Lung microvascular endothelial cell (primary cell): ENCODE measurements around the gene ZNF235. TPM values are rescaled to one million over a fixed set of nuclear protein-coding genes. Genes with fewer than 3 reads are reported as not detected.
"Not testable (repeated sequence)": the region's sequence is repeated elsewhere in the genome, so short reads cannot be mapped to it uniquely, and the experiment has no call there.

Experiments used
- DNase-seq, 2 donors: peaks; one replicate each; pipeline versions ENCODE4 v3.0.0 to v3.0.0-alpha.2; 2010; ENCODE audit warnings: low read depth in 2 of 2
- total RNA-seq: library from RNA; depleted of rRNA; stranded (reverse); fragments of >200 nt; gene quantifications from 2 replicates; pipeline ENCODE4 v1.2.1, GENCODE V29; 2014

ZNF235 gene
- total RNA-seq, 1 donor from 2014 or later: 7.5 TPM

DNA sequence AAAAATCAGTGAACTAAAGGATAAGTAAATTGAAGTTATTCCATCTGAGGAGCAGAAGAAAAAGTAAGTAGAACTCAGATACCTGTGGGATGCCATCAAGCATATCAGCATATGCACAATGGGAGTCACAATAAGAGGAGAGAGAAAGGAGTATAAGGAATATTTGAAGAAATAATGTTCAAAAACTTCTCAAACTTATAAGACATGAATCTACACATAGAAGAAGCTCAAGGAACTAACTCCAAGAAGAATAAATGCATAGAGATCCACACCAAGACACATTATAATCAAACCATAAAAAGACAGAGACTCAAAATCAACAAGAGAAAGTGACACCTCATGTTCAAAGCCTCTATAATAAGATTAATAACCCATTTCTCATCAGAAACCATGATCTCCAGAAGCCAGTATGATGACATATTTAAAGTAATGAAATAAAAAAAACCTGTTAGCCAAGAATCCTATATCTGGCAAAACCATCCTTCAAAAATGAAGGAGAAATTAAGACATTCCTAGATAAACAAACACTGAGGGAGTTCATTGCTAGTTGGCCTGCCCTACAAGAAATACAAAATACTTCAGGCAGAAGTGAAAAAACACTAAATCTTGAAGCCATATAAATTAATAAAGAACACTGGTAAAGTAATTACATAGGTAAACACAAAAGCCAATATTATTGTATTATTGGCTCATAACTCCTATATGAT, 49.0 kb downstream of the ZNF235 start:
- DNase-seq: no peak

DNA sequence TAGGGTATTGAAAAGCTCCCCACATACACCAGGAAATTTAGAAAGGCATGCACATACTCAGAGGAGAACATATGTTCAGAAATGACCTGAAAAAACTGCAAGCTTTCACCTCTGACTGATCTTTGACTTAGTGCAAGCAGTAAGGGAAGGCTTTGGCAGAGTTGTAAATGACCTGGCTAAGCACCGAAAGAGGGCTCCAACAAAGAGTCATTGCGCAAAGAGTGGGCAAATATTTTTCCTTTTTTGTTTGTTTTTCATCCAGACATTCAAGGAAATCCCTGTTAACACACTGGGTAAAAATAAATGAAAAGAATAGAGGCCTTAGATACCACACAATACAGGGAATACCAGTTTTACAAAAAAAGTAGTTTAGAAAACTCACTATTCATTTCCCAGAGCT, 50.3 kb downstream of the ZNF235 start:
- no peak for DNase-seq

- DNase-seq: not testable (repeated sequence)
Measured at GRCh38 chr19:44253392-44253791, 51.4 kb downstream of the ZNF235 start.

GRCh38 chr19:44252332-44252731, 52.5 kb downstream of the ZNF235 start:
- not testable (repeated sequence) for DNase-seq

GRCh38 chr19:44236384-44236783, 68.4 kb downstream of the ZNF235 start:
- no peak for DNase-seq

Other genes with a start within 250 kb of the ZNF235 start
- gene ZNF284, start 232.9 kb downstream of the ZNF235 start, total RNA-seq: 1.5 and 2.8 TPM in 2 replicates
- gene ZNF224, start 210.7 kb downstream of the ZNF235 start, total RNA-seq: 19.0 and 27.8 TPM in 2 replicates
- 4.4 and 7.3 TPM in 2 replicates for gene ZNF225, start 191.6 kb downstream of the ZNF235 start, total RNA-seq
- gene ZNF234, start 163.5 kb downstream of the ZNF235 start, total RNA-seq: 5.0 and 9.7 TPM in 2 replicates
- gene ZNF226, start 139.9 kb downstream of the ZNF235 start, total RNA-seq: 12.0 and 13.1 TPM in 2 replicates
- gene ZNF227, start 92.5 kb downstream of the ZNF235 start, total RNA-seq: 14.4 and 18.1 TPM in 2 replicates
- gene ZNF233, start 45.1 kb downstream of the ZNF235 start, total RNA-seq: 1.3 and 1.8 TPM in 2 replicates
- gene ZNF112, start 51.7 kb upstream of the ZNF235 start, total RNA-seq: 5.0 and 6.0 TPM in 2 replicates
- 1.1 and 1.4 TPM in 2 replicates for gene ZNF285, start 96.6 kb upstream of the ZNF235 start, total RNA-seq
- 11.9 and 12.6 TPM in 2 replicates for gene ZNF229, start 143.4 kb upstream of the ZNF235 start, total RNA-seq
- 4.4 and 5.8 TPM in 2 replicates for gene ZNF180, start 195.5 kb upstream of the ZNF235 start, total RNA-seq
- gene CEACAM20, start 224.7 kb upstream of the ZNF235 start, total RNA-seq: not detected in 2 replicates